H1 (cell line): ENCODE measurements around the gene RNASE4. TPM values are rescaled to one million over a fixed set of nuclear protein-coding genes. Genes with fewer than 3 reads are reported as not detected.

Experiments used
- BRCA1 ChIP-seq: IDR thresholded peaks from 2 replicates; pipeline ENCODE4 v1.6.1; 2012; ENCODE audit warnings: low read depth, low read length, improper control_type of control experiment
- RNF2 ChIP-seq: fragments of 200-900, 300-1000 bp; sonication (generic); IDR thresholded peaks from 2 replicates; pipeline ENCODE4 v1.7.1; 2016; ENCODE audit warnings: borderline replicate concordance, low read depth, mild to moderate bottlenecking, antibody characterized with exemption, low read length; ENCODE audit not compliant: poor library complexity, severe bottlenecking; ENCODE audit errors: missing control alignments
- polyA plus RNA-seq, 7 experiments: library from polyadenylated mRNA; depleted of rRNA in 3 of 7; stranded (reverse) in 5 of 7; unstranded in 2 of 7; fragments of >200 nt in 5 of 7; fragments of 200-250 nt in 2 of 7; gene quantifications; 1 replicate in 5 of 7; 2 replicates in 1 of 7; 4 replicates in 1 of 7; pipeline versions ENCODE4 v1.2.1 to v1.2.3, GENCODE V29; 2011 to 2013; ENCODE audit warnings: missing spikeins in 2 of 7, mixed read lengths in 2 of 7
- total RNA-seq: library from RNA; stranded (reverse); fragmentation: NEBNext Ultra II Directional; extraction: Animal tissue kit (Norgen Biotek cat#: 25700); gene quantifications from 2 replicates; pipeline ENCODE4 v1.2.1, GENCODE V29; 2021

RNASE4 gene
- total and polyA plus RNA-seq, 2 of the 8 experiments (the other 6 are each of a cell fraction or from before 2014, with no cell fraction given), result 0.61 to 3.5 TPM

GRCh38 chr14:20668969-20669368 lies 15.4 kb upstream of the RNASE4 start (continued):
- TF ChIP-seq RNF2 (no peak), BRCA1 (no peak)
